Vagina (tissue), 2 donors: ENCODE data around the gene TMEM8B.

Source experiments
- POLR2A ChIP-seq, 2 donors: fragments of 450-650 bp; IDR thresholded peaks; one replicate each; pipeline ENCODE4 v1.6.1; 2017; ENCODE audit warnings: antibody characterized with exemption in 2 of 2, mild to moderate bottlenecking in 2 of 2, moderate library complexity in 2 of 2
- POLR2AphosphoS5 ChIP-seq, 2 donors: sonication (generic); formaldehyde crosslinking; IDR thresholded peaks; one replicate each; pipeline ENCODE4 v1.9.0; 2017; ENCODE audit warnings: antibody characterized with exemption in 2 of 2, mild to moderate bottlenecking in 2 of 2, low read depth in 1 of 2; ENCODE audit not compliant: insufficient read depth in 1 of 2
- TF ChIP-seq, protein P1 (sequence below), 3 experiments: fragments of 450-650 bp in 2 of 3; fragments of 200-600 bp in 1 of 3; sonication (generic) in 1 of 3; IDR thresholded peaks; one replicate each; pipeline ENCODE4 v1.5.1; 2017 to 2019; ENCODE audit warnings: antibody characterized with exemption in 3 of 3, mild to moderate bottlenecking in 2 of 3, moderate library complexity in 2 of 3

GRCh38 chr9:35914301-35914807 is 85.3 kb downstream of the TMEM8B start:
- TF ChIP-seq, protein P1, sequence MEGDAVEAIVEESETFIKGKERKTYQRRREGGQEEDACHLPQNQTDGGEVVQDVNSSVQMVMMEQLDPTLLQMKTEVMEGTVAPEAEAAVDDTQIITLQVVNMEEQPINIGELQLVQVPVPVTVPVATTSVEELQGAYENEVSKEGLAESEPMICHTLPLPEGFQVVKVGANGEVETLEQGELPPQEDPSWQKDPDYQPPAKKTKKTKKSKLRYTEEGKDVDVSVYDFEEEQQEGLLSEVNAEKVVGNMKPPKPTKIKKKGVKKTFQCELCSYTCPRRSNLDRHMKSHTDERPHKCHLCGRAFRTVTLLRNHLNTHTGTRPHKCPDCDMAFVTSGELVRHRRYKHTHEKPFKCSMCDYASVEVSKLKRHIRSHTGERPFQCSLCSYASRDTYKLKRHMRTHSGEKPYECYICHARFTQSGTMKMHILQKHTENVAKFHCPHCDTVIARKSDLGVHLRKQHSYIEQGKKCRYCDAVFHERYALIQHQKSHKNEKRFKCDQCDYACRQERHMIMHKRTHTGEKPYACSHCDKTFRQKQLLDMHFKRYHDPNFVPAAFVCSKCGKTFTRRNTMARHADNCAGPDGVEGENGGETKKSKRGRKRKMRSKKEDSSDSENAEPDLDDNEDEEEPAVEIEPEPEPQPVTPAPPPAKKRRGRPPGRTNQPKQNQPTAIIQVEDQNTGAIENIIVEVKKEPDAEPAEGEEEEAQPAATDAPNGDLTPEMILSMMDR (IDR thresholded peaks at IDR 0.05): no peak
- TF ChIP-seq POLR2A (IDR thresholded peaks at IDR 0.05) (no peak), POLR2AphosphoS5 (IDR thresholded peaks at IDR 0.05; ENCODE audit: insufficient read depth in 1 of 2, low read depth in 1 of 2) (peak in 1 of 2 donors; percentile 15)
